ENCODE measurements around the gene SH3YL1. TPM values are rescaled to one million over a fixed set of nuclear protein-coding genes. Genes with fewer than 3 reads are reported as not detected.
A peak's percentile ranks its signal among the peaks of the same experiment; 100 is the strongest.

SH3YL1 gene, protein sequence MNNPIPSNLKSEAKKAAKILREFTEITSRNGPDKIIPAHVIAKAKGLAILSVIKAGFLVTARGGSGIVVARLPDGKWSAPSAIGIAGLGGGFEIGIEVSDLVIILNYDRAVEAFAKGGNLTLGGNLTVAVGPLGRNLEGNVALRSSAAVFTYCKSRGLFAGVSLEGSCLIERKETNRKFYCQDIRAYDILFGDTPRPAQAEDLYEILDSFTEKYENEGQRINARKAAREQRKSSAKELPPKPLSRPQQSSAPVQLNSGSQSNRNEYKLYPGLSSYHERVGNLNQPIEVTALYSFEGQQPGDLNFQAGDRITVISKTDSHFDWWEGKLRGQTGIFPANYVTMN
- 119 TPM for polyA plus RNA-seq
- long read RNA-seq, donor 1, transcript SH3YL1-201 (10 exons, 1,763 nt), result minor isoform, 5 of 14 reads
- long read RNA-seq, donor 1, transcript SH3YL1-205 (9 exons, 1,695 nt), result major isoform, 7 of 14 reads
- long read RNA-seq, donor 1, partial matches to known transcripts, result 0 of 14 reads
- long read RNA-seq, donor 1, other reads (novel, unspliced or antisense), result 0 of 14 reads
- long read RNA-seq, donor 2, transcript SH3YL1-228 (1 exons, 870 nt), result minor isoform, 5 of 343 reads
- long read RNA-seq, donor 2, transcript SH3YL1-201 (10 exons, 1,763 nt), result minor isoform, 18 of 343 reads
- long read RNA-seq, donor 2, transcript SH3YL1-205 (9 exons, 1,695 nt), result major isoform, 28 of 343 reads
- long read RNA-seq, donor 2, partial matches to known transcripts, result 89 of 343 reads
- long read RNA-seq, donor 2, other reads (novel, unspliced or antisense), result 199 of 343 reads
- long read RNA-seq, donor 3, result 0 reads
- long read RNA-seq, donor 4, partial matches to known transcripts, result 0 of 1 reads
- long read RNA-seq, donor 4, other reads (novel, unspliced or antisense), result 0 of 1 reads
- long read RNA-seq, donor 5, transcript SH3YL1-205 (9 exons, 1,695 nt), result major isoform, 9 of 94 reads
- long read RNA-seq, donor 5, transcript SH3YL1-201 (10 exons, 1,763 nt), result minor isoform, 5 of 94 reads
- long read RNA-seq, donor 5, partial matches to known transcripts, result 60 of 94 reads
- long read RNA-seq, donor 5, other reads (novel, unspliced or antisense), result 19 of 94 reads
- long read RNA-seq, donor 6, transcript SH3YL1-205 (9 exons, 1,695 nt), result major isoform, 9 of 201 reads
- long read RNA-seq, donor 6, partial matches to known transcripts, result 172 of 201 reads
- long read RNA-seq, donor 6, other reads (novel, unspliced or antisense), result 17 of 201 reads
- long read RNA-seq, donor 7, partial matches to known transcripts, result 0 of 9 reads
- long read RNA-seq, donor 7, other reads (novel, unspliced or antisense), result 0 of 9 reads
- long read RNA-seq, donor 8, transcript SH3YL1-201 (10 exons, 1,763 nt), result minor isoform, 8 of 256 reads
- long read RNA-seq, donor 8, transcript SH3YL1-205 (9 exons, 1,695 nt), result major isoform, 11 of 256 reads
- long read RNA-seq, donor 8, transcript SH3YL1-228 (1 exons, 870 nt), result minor isoform, 5 of 256 reads
- long read RNA-seq, donor 8, partial matches to known transcripts, result 102 of 256 reads
- long read RNA-seq, donor 8, other reads (novel, unspliced or antisense), result 130 of 256 reads
- long read RNA-seq, donor 9, transcript SH3YL1-201 (10 exons, 1,763 nt), result minor isoform, 5 of 219 reads
- long read RNA-seq, donor 9, transcript SH3YL1-205 (9 exons, 1,695 nt), result major isoform, 18 of 219 reads
- long read RNA-seq, donor 9, partial matches to known transcripts, result 44 of 219 reads
- long read RNA-seq, donor 9, other reads (novel, unspliced or antisense), result 150 of 219 reads
- long read RNA-seq, donor 10, transcript SH3YL1-205 (9 exons, 1,695 nt), result major isoform, 21 of 255 reads
- long read RNA-seq, donor 10, transcript SH3YL1-201 (10 exons, 1,763 nt), result minor isoform, 13 of 255 reads
- long read RNA-seq, donor 10, partial matches to known transcripts, result 194 of 255 reads
- long read RNA-seq, donor 10, other reads (novel, unspliced or antisense), result 24 of 255 reads
- long read RNA-seq, donor 11, transcript SH3YL1-205 (9 exons, 1,695 nt), result major isoform, 17 of 31 reads
- long read RNA-seq, donor 11, transcript SH3YL1-201 (10 exons, 1,763 nt), result minor isoform, 11 of 31 reads
- long read RNA-seq, donor 11, partial matches to known transcripts, result 0 of 31 reads
- long read RNA-seq, donor 11, other reads (novel, unspliced or antisense), result 0 of 31 reads

DNA sequence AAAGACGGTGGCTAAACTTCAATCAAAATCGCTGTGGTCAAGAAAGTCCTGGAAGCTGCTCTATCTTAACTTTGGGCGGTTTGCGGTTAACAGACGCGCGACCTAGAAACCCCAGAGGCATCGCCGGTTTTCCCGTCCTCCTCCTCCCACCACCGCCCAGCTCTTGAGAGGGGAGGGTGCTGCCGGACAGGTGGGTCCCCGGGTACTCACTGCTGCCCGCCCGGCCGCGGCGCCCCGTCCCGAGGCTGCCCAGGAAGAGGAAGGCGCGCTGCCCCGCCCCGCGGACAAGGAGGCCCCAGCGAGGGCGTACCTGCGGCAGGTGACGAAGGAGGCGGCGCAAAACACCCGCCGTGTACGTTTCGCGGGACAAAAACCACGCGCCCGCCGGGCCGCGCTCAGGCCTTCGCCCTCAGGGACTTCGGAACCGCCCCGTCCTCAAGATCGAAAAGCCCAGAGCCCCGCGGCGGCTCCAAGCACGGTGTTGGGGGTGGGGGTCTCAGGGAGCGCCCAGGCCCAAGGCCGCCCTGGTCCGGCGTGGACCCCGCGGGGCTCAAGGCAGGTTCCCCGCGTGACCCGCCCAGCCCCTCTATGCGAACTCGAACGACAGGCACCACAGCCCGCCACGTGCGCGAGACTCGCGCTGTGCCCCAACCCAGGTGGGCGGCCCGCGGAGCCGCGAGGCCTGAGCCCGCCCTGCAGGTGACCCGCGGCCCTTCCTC lies at the start of gene SH3YL1:
SH3YL1 (minus strand) TSS at position 259 of the 719 bp plus-strand sequence; CDS start at position 211, 48 bp downstream.
- no peaks in the 10 kb centered on the region for H3K9me3 ChIP-seq (ENCODE audit: control insufficient read depth, low read depth, low read length)

DNA sequence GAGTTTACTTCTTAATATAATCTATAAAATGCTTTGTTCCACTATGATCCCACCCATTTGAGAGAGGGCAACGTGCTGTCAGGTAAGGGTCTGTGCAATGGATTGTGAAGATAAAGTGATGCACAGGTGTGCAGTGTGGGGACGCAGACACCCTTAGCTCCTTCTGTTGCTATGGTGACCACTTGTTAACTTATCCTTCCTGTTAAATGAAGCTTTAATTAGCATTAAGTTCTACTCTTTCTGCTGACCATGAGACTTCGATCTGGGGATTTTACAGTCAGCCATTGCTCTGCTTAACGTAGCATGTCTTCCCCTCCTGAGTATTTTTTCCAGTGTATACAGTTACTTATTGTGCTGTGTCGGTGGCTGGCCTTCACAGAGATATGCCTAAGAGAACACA lies 47.2 kb upstream of the SH3YL1 start:
- no peak for DNase-seq
- H3K4me3 ChIP-seq (ENCODE audit: low read length), result no peak overlapping the region
- no peak overlapping the region for H3K27ac ChIP-seq (ENCODE audit: low read length)
- H3K27me3 ChIP-seq (ENCODE audit: control insufficient read depth, insufficient read depth, low read length), result no peaks in the 10 kb centered on the region
- H3K9me3 ChIP-seq (ENCODE audit: control insufficient read depth, low read depth, low read length), result no peaks in the 10 kb centered on the region
- no peaks in the 10 kb centered on the region for H3K4me1 ChIP-seq (ENCODE audit: control insufficient read depth, insufficient read depth, low read length)
- no peaks in the 10 kb centered on the region for H3K36me3 ChIP-seq (ENCODE audit: control insufficient read depth, insufficient read depth, low read length)
- 100% methylated on average over 2 of the region's 5 CpGs for WGBS (ENCODE audit: insufficient coverage, low lambda C conversion rate)

More for the DNA sequence above, at the start of gene SH3YL1:
- Histone ChIP-seq H3K4me3 (ENCODE audit: low read length) (peak within 1 kb of the TSS; percentile 85), H3K27me3 (ENCODE audit: control insufficient read depth, insufficient read depth, low read length) (no peaks in the 10 kb centered on the region), H3K36me3 (ENCODE audit: control insufficient read depth, insufficient read depth, low read length) (no peaks in the 10 kb centered on the region), H3K27ac (ENCODE audit: low read length) (peak within 1 kb of the TSS; percentile 96), H3K4me1 (ENCODE audit: control insufficient read depth, insufficient read depth, low read length) (peaks cover 21% of the 10 kb centered on the region)
- no CpG with 5 or more reads among the region's 77 CpGs for WGBS (ENCODE audit: insufficient coverage, low lambda C conversion rate)
- DNase-seq, result peak; percentile 82 to 93

DNA sequence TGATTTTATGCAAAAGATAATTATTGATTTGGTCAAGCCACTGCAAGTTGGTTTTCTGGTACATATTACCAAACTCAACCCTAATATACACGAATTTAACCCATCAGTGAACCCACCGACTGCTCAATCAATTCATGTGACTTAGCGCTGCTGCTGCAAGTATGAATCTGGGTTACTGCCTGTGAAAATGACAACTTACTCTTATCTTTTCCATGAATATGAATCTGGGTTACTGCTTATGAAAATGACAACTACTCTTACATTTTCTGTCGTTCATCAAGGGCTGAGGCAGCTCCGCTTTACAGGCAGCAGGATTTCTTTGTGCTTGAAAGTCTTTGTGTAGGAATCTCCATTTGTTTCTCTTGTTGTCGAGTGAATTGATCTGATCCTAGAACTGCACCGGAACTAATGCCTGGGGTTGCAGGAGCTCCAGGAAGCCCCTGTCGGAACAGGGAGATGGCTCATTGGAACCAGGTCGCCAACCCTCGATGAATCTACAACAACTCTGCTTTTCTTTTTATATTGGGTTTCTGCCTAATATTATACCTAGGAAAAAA lies 46.2 kb upstream of the SH3YL1 start:
- H3K4me1 ChIP-seq (ENCODE audit: control insufficient read depth, insufficient read depth, low read length), result no peaks in the 10 kb centered on the region
- WGBS (ENCODE audit: insufficient coverage, low lambda C conversion rate), result no CpG with 5 or more reads among the region's 10 CpGs
- H3K36me3 ChIP-seq (ENCODE audit: control insufficient read depth, insufficient read depth, low read length), result no peaks in the 10 kb centered on the region
- DNase-seq, result no peak
- H3K27me3 ChIP-seq (ENCODE audit: control insufficient read depth, insufficient read depth, low read length), result no peaks in the 10 kb centered on the region
- no peak overlapping the region for H3K4me3 ChIP-seq (ENCODE audit: low read length)
- no peaks in the 10 kb centered on the region for H3K9me3 ChIP-seq (ENCODE audit: control insufficient read depth, low read depth, low read length)
- no peak overlapping the region for H3K27ac ChIP-seq (ENCODE audit: low read length)

DNA sequence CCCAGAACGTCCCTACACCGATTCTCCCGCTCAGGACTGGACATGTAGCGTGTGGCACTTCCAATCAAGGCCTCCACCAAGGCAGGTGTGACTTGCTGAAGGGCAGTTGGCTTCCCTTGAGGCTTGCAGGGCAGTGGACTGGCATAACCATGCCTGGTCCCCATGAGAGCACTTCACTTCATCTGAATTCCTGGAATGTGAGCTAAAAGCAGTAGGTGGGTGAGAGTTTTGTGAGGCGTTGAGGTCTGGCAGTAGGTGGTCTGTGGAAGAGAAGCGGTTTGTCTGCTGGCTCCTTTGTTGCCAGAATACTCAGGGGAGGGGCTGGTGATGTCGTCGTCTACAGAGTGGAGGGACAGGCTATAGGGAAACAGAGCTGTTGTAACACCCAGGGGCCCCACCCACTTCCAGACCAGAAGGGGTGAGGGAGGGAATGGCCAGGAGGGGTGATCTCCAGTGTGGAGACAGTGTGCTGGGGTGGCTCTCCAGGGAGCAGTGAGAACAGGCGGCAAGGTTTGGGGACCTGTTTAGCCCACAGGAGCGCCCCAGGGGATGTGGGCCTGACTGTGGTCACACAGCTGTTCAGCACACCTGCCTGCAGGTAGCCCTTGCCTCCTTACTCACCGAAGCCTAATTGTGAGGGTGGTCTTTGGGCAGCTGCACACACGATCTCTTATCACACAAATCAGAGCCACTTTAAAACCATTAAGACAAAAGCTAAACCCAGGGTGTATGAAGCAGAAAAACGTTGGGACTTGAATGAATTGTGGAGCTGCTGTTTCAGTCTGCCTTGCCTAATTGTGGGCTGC lies 45.5 kb upstream of the SH3YL1 start:
- H3K9me3 ChIP-seq (ENCODE audit: control insufficient read depth, low read depth, low read length), result no peaks in the 10 kb centered on the region
- H3K36me3 ChIP-seq (ENCODE audit: control insufficient read depth, insufficient read depth, low read length), result no peaks in the 10 kb centered on the region
- H3K27me3 ChIP-seq (ENCODE audit: control insufficient read depth, insufficient read depth, low read length), result no peaks in the 10 kb centered on the region
- H3K27ac ChIP-seq (ENCODE audit: low read length), result no peak overlapping the region
- no CpG with 5 or more reads among the region's 13 CpGs for WGBS (ENCODE audit: insufficient coverage, low lambda C conversion rate)
- DNase-seq, result no peak
- H3K4me1 ChIP-seq (ENCODE audit: control insufficient read depth, insufficient read depth, low read length), result no peaks in the 10 kb centered on the region
- H3K4me3 ChIP-seq (ENCODE audit: low read length), result no peak overlapping the region

DNA sequence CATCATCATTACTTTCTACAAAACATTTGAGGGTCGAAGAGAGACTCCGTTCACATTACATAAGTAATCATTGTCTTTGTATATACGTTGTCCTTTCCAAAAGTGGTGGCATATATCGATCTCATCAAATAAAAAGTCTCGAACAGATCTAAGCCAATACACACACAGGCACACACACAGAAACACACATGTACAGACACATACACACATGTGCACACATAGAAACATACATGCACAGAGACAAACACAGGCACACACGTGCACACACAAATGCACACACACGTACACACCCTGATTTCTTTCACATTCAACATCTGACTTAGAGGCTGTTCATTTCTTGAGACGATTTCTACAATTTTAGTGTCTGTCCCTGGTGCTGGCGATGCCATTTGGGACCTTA lies 41.5 kb upstream of the SH3YL1 start:
- no peak for DNase-seq
- H3K36me3 ChIP-seq (ENCODE audit: control insufficient read depth, insufficient read depth, low read length), result no peaks in the 10 kb centered on the region
- no peak overlapping the region for H3K4me3 ChIP-seq (ENCODE audit: low read length)
- no peaks in the 10 kb centered on the region for H3K9me3 ChIP-seq (ENCODE audit: control insufficient read depth, low read depth, low read length)
- no peaks in the 10 kb centered on the region for H3K27me3 ChIP-seq (ENCODE audit: control insufficient read depth, insufficient read depth, low read length)
- WGBS (ENCODE audit: insufficient coverage, low lambda C conversion rate), result no CpG with 5 or more reads among the region's 9 CpGs
- H3K27ac ChIP-seq (ENCODE audit: low read length), result no peak overlapping the region
- H3K4me1 ChIP-seq (ENCODE audit: control insufficient read depth, insufficient read depth, low read length), result no peaks in the 10 kb centered on the region

DNA sequence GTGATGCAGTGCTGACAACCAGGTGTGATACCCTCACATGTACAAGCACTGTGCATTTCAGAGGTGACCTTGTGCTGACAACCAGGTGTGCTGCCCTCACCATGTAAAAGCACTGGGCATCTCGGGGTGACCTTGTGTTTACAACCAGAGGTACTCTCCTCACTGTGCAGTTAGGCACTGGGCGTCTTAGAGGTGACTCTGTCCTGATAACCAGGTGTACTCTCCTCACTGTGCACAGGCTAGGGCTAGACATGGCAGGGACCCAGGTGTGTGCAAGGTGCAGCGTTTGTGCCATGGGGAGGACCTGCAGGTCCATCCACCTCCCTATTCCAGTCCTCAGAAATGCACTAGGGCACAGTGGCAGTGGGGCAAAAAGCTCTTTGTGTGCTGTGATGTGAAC lies 32.5 kb upstream of the SH3YL1 start:
- peaks cover 4% of the 10 kb centered on the region for H3K27me3 ChIP-seq (ENCODE audit: control insufficient read depth, insufficient read depth, low read length)
- H3K9me3 ChIP-seq (ENCODE audit: control insufficient read depth, low read depth, low read length), result no peaks in the 10 kb centered on the region
- no peak overlapping the region for H3K4me3 ChIP-seq (ENCODE audit: low read length)
- no peak for DNase-seq
- H3K27ac ChIP-seq (ENCODE audit: low read length), result no peak overlapping the region
- no peaks in the 10 kb centered on the region for H3K4me1 ChIP-seq (ENCODE audit: control insufficient read depth, insufficient read depth, low read length)
- H3K36me3 ChIP-seq (ENCODE audit: control insufficient read depth, insufficient read depth, low read length), result no peaks in the 10 kb centered on the region
- no CpG with 5 or more reads among the region's 3 CpGs for WGBS (ENCODE audit: insufficient coverage, low lambda C conversion rate)

DNA sequence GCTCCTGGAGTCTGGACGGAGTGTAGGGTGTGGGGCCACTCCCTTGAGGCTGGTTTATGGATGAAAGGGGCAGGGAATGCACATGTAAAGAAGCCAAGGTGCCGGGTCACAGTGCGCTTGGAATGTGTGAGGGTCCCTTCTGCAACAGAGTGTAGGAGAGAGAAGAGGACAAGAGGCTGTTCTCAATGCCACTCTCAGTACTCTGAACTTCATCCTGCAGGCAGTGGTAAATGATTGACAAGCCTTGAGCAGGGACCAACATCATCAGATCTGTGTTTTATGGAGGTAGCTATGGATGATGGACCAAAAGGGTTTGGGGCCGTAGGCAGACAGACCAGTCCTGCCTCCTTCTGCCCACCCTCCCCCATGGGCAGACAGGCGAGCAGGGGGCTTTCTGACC lies 31.3 kb upstream of the SH3YL1 start:
- no peaks in the 10 kb centered on the region for H3K36me3 ChIP-seq (ENCODE audit: control insufficient read depth, insufficient read depth, low read length)
- WGBS (ENCODE audit: insufficient coverage, low lambda C conversion rate), result no CpG with 5 or more reads among the region's 5 CpGs
- no peak for DNase-seq
- peaks cover 6% of the 10 kb centered on the region for H3K27me3 ChIP-seq (ENCODE audit: control insufficient read depth, insufficient read depth, low read length)
- no peak overlapping the region for H3K27ac ChIP-seq (ENCODE audit: low read length)
- no peaks in the 10 kb centered on the region for H3K9me3 ChIP-seq (ENCODE audit: control insufficient read depth, low read depth, low read length)
- H3K4me3 ChIP-seq (ENCODE audit: low read length), result no peak overlapping the region
- H3K4me1 ChIP-seq (ENCODE audit: control insufficient read depth, insufficient read depth, low read length), result no peaks in the 10 kb centered on the region

DNA sequence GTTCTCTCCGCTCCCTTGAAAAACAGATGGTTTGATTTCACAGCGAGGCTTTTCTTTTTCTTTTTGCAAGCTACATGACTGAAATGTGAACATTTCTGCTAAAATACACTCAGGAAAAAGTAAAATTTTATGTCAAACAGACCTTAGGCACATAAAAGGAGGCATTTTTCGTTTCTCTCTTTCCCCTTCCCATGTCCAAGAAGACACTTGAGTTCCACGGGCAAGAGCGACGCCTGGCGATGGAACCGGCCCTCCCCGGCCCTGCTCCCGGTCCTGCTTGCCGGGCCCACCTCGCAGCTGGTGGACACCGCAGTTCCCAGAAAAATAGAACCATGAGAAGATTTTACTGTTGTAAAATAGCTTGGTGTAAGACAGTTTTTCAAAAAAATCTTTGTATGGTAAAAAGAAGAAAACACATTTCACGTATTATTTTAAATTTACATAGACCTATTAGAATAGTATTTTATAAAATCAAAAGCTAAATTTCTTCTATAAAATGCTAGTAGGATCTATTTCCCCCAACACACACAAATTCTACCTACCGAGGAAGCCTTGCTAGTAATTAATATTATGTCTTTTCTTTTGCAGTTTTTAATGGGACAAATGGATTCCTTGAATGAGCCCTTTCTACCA lies 26.4 kb upstream of the SH3YL1 start:
- DNase-seq, result peak; percentile 63 to 67
- WGBS (ENCODE audit: insufficient coverage, low lambda C conversion rate), result 25% methylated on average over 1 of the region's 15 CpGs
- H3K4me1 ChIP-seq (ENCODE audit: control insufficient read depth, insufficient read depth, low read length), result peaks cover 11% of the 10 kb centered on the region
- H3K27me3 ChIP-seq (ENCODE audit: control insufficient read depth, insufficient read depth, low read length), result peaks cover 26% of the 10 kb centered on the region
- H3K36me3 ChIP-seq (ENCODE audit: control insufficient read depth, insufficient read depth, low read length), result no peaks in the 10 kb centered on the region
- peaks cover 4% of the 10 kb centered on the region for H3K9me3 ChIP-seq (ENCODE audit: control insufficient read depth, low read depth, low read length)
- peak overlapping the region; percentile 45 for H3K4me3 ChIP-seq (ENCODE audit: low read length)
- H3K27ac ChIP-seq (ENCODE audit: low read length), result no peak overlapping the region
